Gastroesophageal sphincter (tissue), 3 donors: Measurements from ENCODE around the gene AP2S1.

Experiments
- CTCF ChIP-seq, 4 experiments: fragments of 200-600 bp in 2 of 4; fragments of 450-650 bp in 2 of 4; sonication (generic) in 1 of 4; IDR thresholded peaks; one replicate each; pipeline ENCODE4 v1.5.1; 2017 to 2019; ENCODE audit warnings: antibody characterized with exemption in 4 of 4, mild to moderate bottlenecking in 2 of 4, moderate library complexity in 2 of 4
- POLR2A ChIP-seq, 2 donors: fragments of 450-650 bp; IDR thresholded peaks; one replicate each; pipeline ENCODE4 v1.6.1; 2017; ENCODE audit warnings: antibody characterized with exemption in 2 of 2, mild to moderate bottlenecking in 2 of 2, moderate library complexity in 1 of 2
- POLR2AphosphoS5 ChIP-seq: sonication (generic); formaldehyde crosslinking; IDR thresholded peaks from one replicate; pipeline ENCODE4 v1.6.1; 2017; ENCODE audit warnings: antibody characterized with exemption

GRCh38 chr19:46818812-46819211 lies 31.8 kb downstream of the AP2S1 start:
- TF ChIP-seq POLR2A (IDR thresholded peaks at IDR 0.05) (no peak), CTCF (IDR thresholded peaks at IDR 0.05) (no peak), POLR2AphosphoS5 (no peak)
